ENCODE results near the gene PHRF1. TPM values are rescaled to one million over a fixed set of nuclear protein-coding genes. Genes with fewer than 3 reads are reported as not detected.

The PHRF1 gene
- total RNA-seq, 1 experiment from 2014 or later, result 45.5 TPM

GRCh38 chr11:567011-567628 is 9.2 kb upstream of the PHRF1 start (continued):
- TF ChIP-seq REST (IDR thresholded peaks at IDR 0.05; ENCODE audit: low read depth) (no peak), SIN3A (IDR thresholded peaks at IDR 0.05; ENCODE audit: low read depth) (no peak), CTCF (IDR thresholded peaks at IDR 0.05 in 2 of 3, conservative IDR thresholded peaks at IDR 0.05 in 1 of 3; ENCODE audit: borderline replicate concordance in 1 of 3, insufficient read depth in 1 of 3, low read depth in 2 of 3, low read length in 2 of 3) (no peak), JUND (IDR thresholded peaks at IDR 0.05) (no peak), POLR2A (IDR thresholded peaks at IDR 0.05; ENCODE audit: borderline replicate concordance, extremely low read depth, insufficient read depth, insufficient read length) (no peak), ELF1 (IDR thresholded peaks at IDR 0.05; ENCODE audit: borderline replicate concordance, low read depth) (no peak)

GRCh38 chr11:567629-568292 is 8.5 kb upstream of the PHRF1 start:
- POLR2A ChIA-PET, result no interaction called here
- BruUV-seq (replicated peaks), result no TSS peak

More at GRCh38 chr11:567629-568292, 8.5 kb upstream of the PHRF1 start:
- Histone ChIP-seq H3K9ac (ENCODE audit: low read length) (peak overlapping the region; percentile 67), H3K4me3 (replicated peaks in 1 of 2; ENCODE audit: low read depth in 1 of 2, low read length in 2 of 2) (peak overlapping the region; percentile 71 to 75), H3K79me2 (ENCODE audit: insufficient read depth, low read length) (no peaks in the 10 kb centered on the region), H4K20me1 (ENCODE audit: insufficient read depth) (no peaks in the 10 kb centered on the region), H3K4me2 (ENCODE audit: low read length) (peak overlapping the region; percentile 83), H2AFZ (ENCODE audit: low read depth, low read length, poor library complexity, severe bottlenecking) (no peak overlapping the region), H3K36me3 (ENCODE audit: control insufficient read depth in 1 of 2, insufficient read depth in 2 of 2, low read length in 2 of 2) (0 out of 4 replicates have a peak, but pooled peaks cover 0 to 3% of the 10 kb centered on the region in 2 experiments), H3K9me3 (ENCODE audit: control insufficient read depth in 1 of 2, insufficient read depth in 1 of 2, low read depth in 1 of 2, low read length in 2 of 2) (no peaks in the 10 kb centered on the region), H3K27ac (ENCODE audit: low read depth, low read length) (peak overlapping the region; percentile 96; the same call in 1 of the 2 replicates), H3K27me3 (ENCODE audit: insufficient read depth, low read length) (no peaks in the 10 kb centered on the region), H3K9me2 (ENCODE audit: insufficient read depth) (no peaks in the 10 kb centered on the region), H3K4me1 (ENCODE audit: control insufficient read depth in 1 of 2, insufficient read depth in 2 of 2, low read length in 2 of 2) (peaks cover 11 to 53% of the 10 kb centered on the region in 2 experiments; a peak in 3 of 4 replicates)
- intact Hi-C loops (cut with micrococcal nuclease), result no loop called here
- ATAC-seq (peak; percentile 23), DNase-seq (ENCODE audit: low read depth, low spot score) (no peak)
- ChIA-PET RAD21 (ENCODE audit: low non-redundant PET in 1 of 2, low total read pairs in 2 of 2, uncharacterized antibody in 2 of 2, unreplicated experiment in 2 of 2) (no interaction called here), CTCF (no interaction called here)
- TF ChIP-seq MAX (IDR thresholded peaks at IDR 0.05), result no peak
- TF ChIP-seq EGR1 (IDR thresholded peaks at IDR 0.05; ENCODE audit: low read depth), result no peak
- TF ChIP-seq POLR2AphosphoS5 (IDR thresholded peaks at IDR 0.05; ENCODE audit: low read depth, low read length), result 0 out of 2 replicates have a peak, but pooled peaks have one; percentile 8

Measured in HCT116 (cell line).